Muscle layer of duodenum (tissue), 2 donors: Measurements from ENCODE around the gene ABHD3.
"Not testable (repeated sequence)": the region's sequence is repeated elsewhere in the genome, so short reads cannot be mapped to it uniquely, and the experiment has no call there.

ENCODE experiments used
- H3K27ac ChIP-seq: one replicate; pipeline ENCODE4 v1.7.0; 2013; ENCODE audit warnings: mild to moderate bottlenecking, low read length
- H3K27me3 ChIP-seq: one replicate; pipeline ENCODE4 v1.7.0; 2013; ENCODE audit warnings: low read depth, mild to moderate bottlenecking, control low read depth, low read length
- H3K36me3 ChIP-seq, 2 donors: one replicate each; pipeline ENCODE4 v1.7.0; 2013; ENCODE audit warnings: low read length in 2 of 2, control low read depth in 1 of 2, mild to moderate bottlenecking in 1 of 2; ENCODE audit not compliant: insufficient read depth in 2 of 2, control insufficient read depth in 1 of 2
- H3K4me1 ChIP-seq, 2 donors: one replicate each; pipeline ENCODE4 v1.7.0; 2013; ENCODE audit warnings: low read length in 2 of 2, mild to moderate bottlenecking in 2 of 2, control low read depth in 1 of 2, moderate library complexity in 1 of 2; ENCODE audit not compliant: insufficient read depth in 2 of 2, control insufficient read depth in 1 of 2
- H3K4me3 ChIP-seq, 2 donors: one replicate each; pipeline ENCODE4 v1.7.0; 2013; ENCODE audit warnings: low read length in 2 of 2, low read depth in 1 of 2, mild to moderate bottlenecking in 1 of 2
- H3K9me3 ChIP-seq, 2 donors: one replicate each; pipeline ENCODE4 v1.7.0; 2013; ENCODE audit warnings: low read length in 2 of 2, control low read depth in 1 of 2, mild to moderate bottlenecking in 1 of 2; ENCODE audit not compliant: control insufficient read depth in 1 of 2
- donor health status: healthy.

ABHD3 gene

DNA sequence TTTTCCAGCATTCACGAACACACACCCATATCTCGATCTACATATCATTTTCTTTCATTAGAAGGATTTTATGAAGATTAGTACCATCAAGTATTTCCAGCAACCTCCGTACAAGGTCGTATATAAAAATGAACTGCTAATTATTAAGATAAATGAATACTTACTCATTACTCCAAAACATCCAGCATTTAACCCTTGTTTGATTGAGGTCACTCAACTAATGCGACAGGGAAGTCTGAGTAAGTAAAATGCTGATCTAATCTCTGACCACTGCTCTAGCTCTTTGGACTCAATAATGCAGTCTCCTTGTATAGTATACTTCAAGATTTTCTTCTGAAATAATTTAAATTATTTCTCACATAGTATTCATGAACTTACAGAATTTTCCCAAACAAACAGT is 2.0 kb downstream of the ABHD3 start:
- Histone ChIP-seq H3K4me1 (peaks cover 0 to 8% of the 10 kb centered on the region in 2 donors), H3K27me3 (no peaks in the 10 kb centered on the region), H3K27ac (no peak overlapping the region), H3K9me3 (no peaks in the 10 kb centered on the region), H3K4me3 (peak overlapping the region in 1 of 2 donors; percentile 97), H3K36me3 (peaks cover 0 to 4% of the 10 kb centered on the region in 2 donors)

DNA sequence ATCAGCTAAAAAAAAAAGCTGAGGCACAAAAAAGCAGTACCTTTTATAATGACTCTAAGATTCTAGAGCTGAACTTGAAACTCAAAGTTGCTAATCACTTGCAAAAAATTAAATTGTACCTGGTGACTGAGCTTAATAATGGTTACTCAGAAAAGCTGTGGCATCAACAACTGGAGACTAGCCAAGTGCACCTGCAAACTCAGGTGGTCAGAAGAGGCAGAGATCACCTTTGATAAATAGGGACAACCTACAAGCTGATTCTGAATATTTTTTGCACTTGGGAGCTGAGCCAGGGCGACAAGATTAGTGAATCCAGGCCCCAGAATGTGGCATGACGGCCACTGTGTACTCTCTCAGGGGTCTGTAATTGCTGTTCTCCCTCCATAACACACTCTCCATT is 3.0 kb downstream of the ABHD3 start:
- H3K4me1 ChIP-seq = peaks cover 0 to 8% of the 10 kb centered on the region in 2 donors
- no peak overlapping the region for H3K27ac ChIP-seq
- no peaks in the 10 kb centered on the region for H3K27me3 ChIP-seq
- no peak overlapping the region for H3K4me3 ChIP-seq
- H3K9me3 ChIP-seq = no peaks in the 10 kb centered on the region
- peaks cover 0 to 4% of the 10 kb centered on the region in 2 donors for H3K36me3 ChIP-seq

DNA sequence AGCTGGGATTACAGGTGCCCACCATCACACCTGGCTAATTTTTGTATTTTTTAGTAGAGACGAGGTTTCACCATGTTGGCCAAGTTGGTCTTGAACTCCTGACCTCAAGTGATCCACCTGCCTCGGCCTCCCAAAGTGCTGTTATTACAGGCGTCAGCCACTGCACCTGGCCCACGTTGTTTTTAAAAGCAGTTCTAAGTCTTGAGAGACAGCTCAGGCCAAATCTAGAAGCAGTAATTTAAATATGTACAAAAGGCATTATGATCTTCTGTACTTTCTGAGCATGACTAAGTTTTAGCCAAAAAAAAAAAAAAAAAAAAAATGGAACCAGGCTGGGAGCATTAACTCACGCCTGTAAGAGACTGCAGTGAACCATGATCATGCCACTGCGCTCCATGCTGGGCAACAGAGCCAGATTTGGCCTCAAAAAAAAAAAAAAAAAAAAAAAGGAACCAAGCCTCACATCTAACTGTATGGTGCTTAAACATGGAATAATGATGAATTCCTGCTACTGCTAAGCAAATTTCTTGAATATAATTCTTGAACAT is 4.0 kb downstream of the ABHD3 start:
- Histone ChIP-seq H3K9me3 (no peaks in the 10 kb centered on the region), H3K4me3 (no peak overlapping the region), H3K4me1 (peaks cover 0 to 8% of the 10 kb centered on the region in 2 donors), H3K27me3 (no peaks in the 10 kb centered on the region), H3K36me3 (peaks cover 0 to 4% of the 10 kb centered on the region in 2 donors), H3K27ac (no peak overlapping the region)

DNA sequence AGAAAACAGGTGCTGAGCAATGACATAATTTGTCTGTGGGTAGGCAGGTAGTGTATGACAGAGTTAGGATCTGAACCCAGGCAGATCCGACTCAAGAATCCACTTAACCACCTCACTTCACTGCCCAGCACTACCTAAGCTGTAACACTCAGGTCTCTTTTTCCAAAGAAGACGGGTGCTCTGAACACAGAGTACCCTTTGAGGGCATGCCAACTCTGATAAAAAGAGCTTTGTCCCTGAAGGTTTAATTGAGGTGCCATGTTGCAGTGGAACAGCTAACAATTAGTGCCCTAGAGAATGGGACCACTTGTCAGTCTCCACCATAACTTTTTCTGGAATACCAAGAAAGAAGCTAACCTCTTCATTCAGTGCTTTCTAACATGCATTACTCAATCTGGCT is 11.3 kb downstream of the ABHD3 start:
- H3K4me1 ChIP-seq = no peaks in the 10 kb centered on the region
- peaks cover 0 to 3% of the 10 kb centered on the region in 2 donors for H3K9me3 ChIP-seq
- no peak overlapping the region for H3K4me3 ChIP-seq
- H3K27me3 ChIP-seq = no peaks in the 10 kb centered on the region
- H3K36me3 ChIP-seq = no peaks in the 10 kb centered on the region
- H3K27ac ChIP-seq = no peak overlapping the region

DNA sequence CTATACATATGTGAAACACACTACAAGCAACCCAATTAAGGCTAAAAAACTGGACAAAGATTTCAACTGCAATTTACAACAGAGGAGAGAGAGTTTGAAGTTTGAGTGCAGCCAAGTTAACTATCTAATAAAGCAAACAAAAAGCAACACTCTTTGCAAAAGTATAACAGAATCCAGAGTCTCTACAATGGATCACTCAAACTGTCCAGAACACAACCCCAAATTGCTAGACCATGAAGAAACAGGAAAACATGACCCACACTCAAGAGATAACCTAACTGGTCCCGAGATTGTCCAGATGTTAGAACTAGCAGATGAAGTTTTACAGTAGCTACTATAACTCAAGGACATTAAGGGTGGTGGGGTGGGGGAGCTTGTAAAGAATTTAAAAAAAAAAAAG is 14.8 kb downstream of the ABHD3 start:
- no peak overlapping the region for H3K27ac ChIP-seq
- H3K4me1 ChIP-seq = no peaks in the 10 kb centered on the region
- no peaks in the 10 kb centered on the region for H3K27me3 ChIP-seq
- H3K9me3 ChIP-seq = peaks cover 0 to 3% of the 10 kb centered on the region in 2 donors
- H3K4me3 ChIP-seq = no peak overlapping the region
- H3K36me3 ChIP-seq = no peaks in the 10 kb centered on the region

DNA sequence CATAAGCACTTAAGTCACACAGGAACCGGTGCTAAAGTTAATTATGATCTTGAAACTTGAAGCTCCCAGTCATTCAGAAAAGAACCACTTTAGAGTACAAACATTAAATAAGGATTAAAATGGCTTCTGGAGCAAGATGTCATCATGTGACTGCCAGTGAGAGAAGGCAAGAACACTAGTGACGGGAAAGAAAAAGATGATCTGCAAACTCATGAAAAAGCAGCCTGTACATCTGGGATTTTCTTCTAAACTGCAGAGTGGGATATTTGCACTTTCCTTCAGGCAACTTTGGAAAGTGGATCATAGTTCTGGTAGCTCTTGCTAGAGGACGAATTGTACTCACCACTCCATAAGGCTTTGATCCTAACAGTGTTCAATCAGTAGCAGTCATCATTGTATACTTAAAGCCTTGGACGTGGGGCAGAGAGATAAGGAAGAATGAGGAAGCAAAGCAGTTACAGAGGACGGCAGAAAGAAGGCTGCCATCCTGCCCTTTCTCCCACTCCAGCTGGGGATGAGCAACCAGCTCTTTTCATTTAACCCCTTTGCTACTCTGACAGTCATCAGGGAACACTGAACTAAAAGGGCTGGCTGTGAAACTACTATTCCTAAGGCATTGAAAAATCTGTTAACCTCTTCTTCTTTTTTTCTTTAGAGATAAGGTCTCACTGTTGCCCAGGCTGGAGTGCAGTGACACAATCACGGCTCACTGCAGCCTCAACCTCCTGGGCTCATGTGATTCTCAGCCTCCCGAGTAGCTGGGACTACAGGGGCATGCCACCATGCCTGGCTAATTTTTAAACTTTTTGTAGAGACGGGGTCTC is 18.1 kb downstream of the ABHD3 start:
- H3K4me3 ChIP-seq = no peak overlapping the region
- peaks cover 0 to 3% of the 10 kb centered on the region in 2 donors for H3K9me3 ChIP-seq
- no peaks in the 10 kb centered on the region for H3K36me3 ChIP-seq
- peak overlapping the region; percentile 61 for H3K27ac ChIP-seq
- peaks cover 0 to 7% of the 10 kb centered on the region in 2 donors for H3K4me1 ChIP-seq
- H3K27me3 ChIP-seq = no peaks in the 10 kb centered on the region

DNA sequence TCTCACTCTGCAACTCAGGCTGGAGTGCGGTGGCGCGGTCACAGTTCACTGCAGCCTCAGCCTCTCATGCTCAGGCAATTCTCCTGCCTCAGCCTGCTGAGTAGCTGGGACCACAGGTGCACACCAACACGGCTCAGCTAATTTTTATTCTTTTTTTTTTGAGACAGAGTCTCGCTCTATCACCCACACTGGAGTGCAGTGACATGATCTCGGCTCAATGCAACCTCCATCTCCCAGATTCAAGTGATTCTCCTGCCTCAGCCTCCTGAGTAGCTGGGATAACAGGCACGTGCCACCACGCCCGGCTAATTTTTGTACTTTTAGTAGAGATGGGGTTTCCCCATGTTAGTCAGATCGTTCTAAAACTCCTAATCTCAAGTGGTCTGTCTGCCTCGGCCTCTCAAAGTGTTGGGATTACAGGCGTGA is 19.0 kb downstream of the ABHD3 start:
- H3K27ac ChIP-seq, H3K36me3 ChIP-seq, H3K4me1 ChIP-seq, H3K27me3 ChIP-seq, H3K9me3 ChIP-seq, H3K4me3 ChIP-seq: not testable (repeated sequence)

DNA sequence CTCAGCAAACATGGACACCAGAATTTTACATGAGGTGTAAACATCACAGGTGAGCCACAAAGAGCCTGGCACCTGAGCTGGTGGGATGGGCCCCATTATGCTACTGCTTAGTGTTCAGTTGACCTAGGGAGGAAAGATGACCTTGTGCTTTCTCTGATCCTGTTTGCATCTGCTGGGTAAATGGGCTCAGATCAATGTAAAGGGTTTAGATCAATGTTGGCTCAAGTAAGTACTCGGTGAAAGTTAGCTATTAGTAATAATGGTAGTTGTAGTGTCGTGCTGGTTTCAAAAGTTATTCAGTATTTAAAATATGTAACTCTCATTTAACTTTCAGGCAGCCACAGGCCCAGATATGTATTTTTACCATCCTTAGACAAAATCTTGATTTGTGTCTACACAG is 19.8 kb downstream of the ABHD3 start:
- Histone ChIP-seq H3K9me3 (peaks cover 0 to 2% of the 10 kb centered on the region in 2 donors), H3K4me3 (no peak overlapping the region), H3K4me1 (peaks cover 0 to 7% of the 10 kb centered on the region in 2 donors), H3K36me3 (no peaks in the 10 kb centered on the region), H3K27ac (no peak overlapping the region), H3K27me3 (no peaks in the 10 kb centered on the region)

DNA sequence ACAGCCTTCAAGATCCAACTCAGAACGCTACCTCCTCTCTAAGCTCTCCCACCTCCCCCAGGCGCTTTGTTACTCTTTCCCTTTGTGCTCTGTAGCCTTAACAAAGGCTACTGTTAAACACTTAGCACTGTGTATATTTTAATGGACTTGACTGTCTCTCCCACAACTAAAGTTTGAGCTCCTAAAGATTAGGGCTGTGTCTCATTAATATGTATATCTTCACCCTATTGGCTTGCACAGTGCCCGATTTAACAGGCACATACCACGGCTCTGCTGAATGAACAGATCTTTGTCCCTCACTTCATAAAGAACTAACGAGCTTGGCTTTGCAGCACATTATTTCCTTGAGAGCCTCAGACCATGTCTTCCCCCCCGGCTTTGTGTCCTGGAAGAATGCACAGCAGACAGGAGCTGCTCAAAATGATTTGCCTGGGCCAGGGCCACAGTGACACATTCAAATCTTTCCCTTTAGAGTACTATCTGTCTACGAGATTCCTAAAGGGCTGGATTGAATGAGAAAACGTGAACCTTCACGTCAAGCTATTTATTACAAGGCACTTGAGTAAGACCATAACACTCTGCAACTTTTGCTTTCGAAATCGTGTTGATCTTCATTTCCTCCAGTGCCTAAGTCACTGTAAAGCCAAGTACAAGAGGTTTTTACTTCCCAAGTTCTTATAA is 22.1 kb downstream of the ABHD3 start:
- Histone ChIP-seq H3K27ac (peak overlapping the region; percentile 91), H3K4me1 (peaks cover 0 to 7% of the 10 kb centered on the region in 2 donors), H3K4me3 (peak overlapping the region; percentile 68 to 74)

DNA sequence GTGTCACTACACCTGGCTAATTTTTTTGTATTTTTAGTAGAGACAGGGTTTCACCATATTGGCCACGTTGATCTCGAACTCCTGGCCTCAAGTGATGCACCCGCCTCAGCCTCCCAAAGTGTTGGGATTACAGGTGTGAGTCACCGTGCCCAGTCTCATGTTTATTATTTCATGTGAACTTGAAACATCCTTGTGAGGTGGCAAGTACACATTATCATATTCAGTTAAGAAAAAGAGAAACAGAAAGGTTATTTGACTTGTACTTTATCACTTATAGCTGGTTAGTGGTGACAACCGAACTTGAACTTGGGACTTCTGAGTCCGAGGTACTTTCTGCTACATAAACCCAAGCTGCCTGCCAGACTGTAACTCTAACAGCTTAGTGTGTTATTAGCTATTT is 24.4 kb downstream of the ABHD3 start:
- Histone ChIP-seq H3K27me3 (no peaks in the 10 kb centered on the region), H3K4me1 (peaks cover 0 to 7% of the 10 kb centered on the region in 2 donors), H3K27ac (peak overlapping the region; percentile 5), H3K4me3 (no peak overlapping the region), H3K9me3 (no peaks in the 10 kb centered on the region), H3K36me3 (no peaks in the 10 kb centered on the region)

More for the DNA sequence above, 22.1 kb downstream of the ABHD3 start:
- H3K36me3 ChIP-seq = no peaks in the 10 kb centered on the region
- H3K9me3 ChIP-seq = no peaks in the 10 kb centered on the region
- H3K27me3 ChIP-seq = no peaks in the 10 kb centered on the region

DNA sequence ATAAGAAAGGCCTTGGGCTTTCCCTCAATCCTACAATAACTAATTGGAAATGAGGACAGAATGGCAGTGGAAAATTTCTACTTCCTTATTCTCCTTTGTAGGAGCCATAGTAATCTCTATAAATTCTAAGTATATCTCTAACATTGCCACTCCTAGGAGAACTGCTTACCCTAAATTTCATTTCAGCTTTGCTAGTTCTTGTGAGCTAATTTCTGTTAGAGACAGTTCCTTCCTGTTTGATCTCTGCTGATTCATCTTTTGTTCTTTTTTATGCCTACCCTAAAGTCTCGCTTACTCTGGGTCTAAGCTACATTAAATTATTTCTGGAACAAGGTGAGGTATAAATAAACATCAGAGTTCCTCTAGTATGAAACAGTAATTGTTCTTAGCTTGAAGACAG is 25.7 kb downstream of the ABHD3 start:
- Histone ChIP-seq H3K9me3 (no peaks in the 10 kb centered on the region), H3K4me1 (peaks cover 0 to 7% of the 10 kb centered on the region in 2 donors), H3K27me3 (no peaks in the 10 kb centered on the region), H3K4me3 (no peak overlapping the region), H3K36me3 (no peaks in the 10 kb centered on the region), H3K27ac (no peak overlapping the region)
